ENCODE measurements around the gene PMEL.

DNA sequence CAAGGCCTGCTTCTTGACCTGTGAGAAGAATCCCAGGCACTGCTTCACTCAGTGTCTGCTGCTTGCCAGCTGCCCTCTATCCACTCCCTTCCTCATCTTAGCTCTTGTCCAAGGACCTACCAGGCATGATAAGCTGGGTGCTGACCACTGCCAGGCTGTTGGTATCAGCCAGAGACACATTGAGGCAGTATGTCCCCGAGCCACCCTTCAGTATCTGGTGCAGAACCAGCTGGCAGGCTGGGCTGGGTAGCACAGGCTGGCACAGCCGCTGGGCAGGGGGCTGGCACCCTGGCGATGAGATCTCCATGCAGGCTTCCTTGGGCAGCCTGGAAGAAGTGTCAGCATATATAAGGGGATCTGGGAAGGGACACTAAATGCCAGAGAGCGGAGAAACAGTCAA lies 10.5 kb downstream of the PMEL start:
- TF ChIP-seq POLR2A (IDR thresholded peaks at IDR 0.05; ENCODE audit: low read depth, low read length) (no peak), TAF1 (IDR thresholded peaks at IDR 0.05; ENCODE audit: low read depth, low read length) (no peak), POLR2AphosphoS5 (IDR thresholded peaks at IDR 0.05; ENCODE audit: low read depth, low read length) (no peak), PAX5 (IDR thresholded peaks at IDR 0.05; ENCODE audit: insufficient read depth, low read length, severe bottlenecking) (no peak)
